ENCODE results near the gene TGM3.

Gene TGM3

DNA sequence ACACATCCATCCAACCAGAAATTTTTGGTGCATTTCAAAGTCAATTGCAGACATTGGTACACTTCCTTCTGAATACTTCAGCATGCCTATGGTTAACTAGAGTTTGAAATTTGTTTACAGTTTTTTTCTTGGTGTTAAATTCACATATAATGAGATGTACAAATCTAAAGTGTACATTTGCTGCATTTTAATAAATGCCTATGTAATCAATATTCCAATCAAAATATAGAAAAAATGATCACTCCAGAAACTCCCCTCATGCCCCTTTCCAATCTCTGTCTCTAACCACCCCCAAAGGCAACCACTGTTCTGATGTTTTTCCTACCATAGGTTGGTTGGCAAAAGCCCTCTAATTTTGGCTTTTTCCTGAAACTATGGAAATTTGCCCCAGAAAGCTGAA is 77.3 kb downstream of the TGM3 start:
- no peak for TF ChIP-seq ZSCAN16 (tag by site-specific recombination; IDR thresholded peaks at IDR 0.05)
- no peak for TF ChIP-seq ZNF24 (tag by site-specific recombination; IDR thresholded peaks at IDR 0.05)
- TF ChIP-seq ZFP69B (tag by site-specific recombination; IDR thresholded peaks at IDR 0.05): no peak
- no peak for TF ChIP-seq ZNF239 (tag by site-specific recombination; IDR thresholded peaks at IDR 0.05)
- TF ChIP-seq ZNF76 (tag by site-specific recombination; IDR thresholded peaks at IDR 0.05; ENCODE audit: borderline replicate concordance, low read depth): no peak
- no peak for TF ChIP-seq KLF16 (tag by site-specific recombination; IDR thresholded peaks at IDR 0.05)
- no peak for TF ChIP-seq ZNF266 (tag by site-specific recombination; IDR thresholded peaks at IDR 0.05; ENCODE audit: low read depth)
- no peak for TF ChIP-seq KLF9 (tag by site-specific recombination; IDR thresholded peaks at IDR 0.05; ENCODE audit: low read depth)
- TF ChIP-seq, protein P1, sequence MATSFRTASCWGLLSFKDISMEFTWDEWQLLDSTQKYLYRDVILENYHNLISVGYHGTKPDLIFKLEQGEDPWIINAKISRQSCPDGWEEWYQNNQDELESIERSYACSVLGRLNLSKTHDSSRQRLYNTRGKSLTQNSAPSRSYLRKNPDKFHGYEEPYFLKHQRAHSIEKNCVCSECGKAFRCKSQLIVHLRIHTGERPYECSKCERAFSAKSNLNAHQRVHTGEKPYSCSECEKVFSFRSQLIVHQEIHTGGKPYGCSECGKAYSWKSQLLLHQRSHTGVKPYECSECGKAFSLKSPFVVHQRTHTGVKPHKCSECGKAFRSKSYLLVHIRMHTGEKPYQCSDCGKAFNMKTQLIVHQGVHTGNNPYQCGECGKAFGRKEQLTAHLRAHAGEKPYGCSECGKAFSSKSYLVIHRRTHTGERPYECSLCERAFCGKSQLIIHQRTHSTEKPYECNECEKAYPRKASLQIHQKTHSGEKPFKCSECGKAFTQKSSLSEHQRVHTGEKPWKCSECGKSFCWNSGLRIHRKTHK (tag by site-specific recombination; IDR thresholded peaks at IDR 0.05): no peak
- no peak for TF ChIP-seq ZNF274 (IDR thresholded peaks at IDR 0.05; ENCODE audit: low read length)
- no peak for TF ChIP-seq ZNF274 (tag by site-specific recombination; IDR thresholded peaks at IDR 0.05; ENCODE audit: borderline replicate concordance)
- no peak for TF ChIP-seq ZNF707 (tag by site-specific recombination; IDR thresholded peaks at IDR 0.05)
- TF ChIP-seq, protein P2, sequence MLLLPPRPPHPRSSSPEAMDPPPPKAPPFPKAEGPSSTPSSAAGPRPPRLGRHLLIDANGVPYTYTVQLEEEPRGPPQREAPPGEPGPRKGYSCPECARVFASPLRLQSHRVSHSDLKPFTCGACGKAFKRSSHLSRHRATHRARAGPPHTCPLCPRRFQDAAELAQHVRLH (tag by site-specific recombination; IDR thresholded peaks at IDR 0.05): no peak
- TF ChIP-seq SETDB1 (IDR thresholded peaks at IDR 0.05; ENCODE audit: insufficient read length, low read length): no peak
- TF ChIP-seq ZNF670 (tag by site-specific recombination; IDR thresholded peaks at IDR 0.05; ENCODE audit: low read depth): no peak
- TF ChIP-seq, protein P3, sequence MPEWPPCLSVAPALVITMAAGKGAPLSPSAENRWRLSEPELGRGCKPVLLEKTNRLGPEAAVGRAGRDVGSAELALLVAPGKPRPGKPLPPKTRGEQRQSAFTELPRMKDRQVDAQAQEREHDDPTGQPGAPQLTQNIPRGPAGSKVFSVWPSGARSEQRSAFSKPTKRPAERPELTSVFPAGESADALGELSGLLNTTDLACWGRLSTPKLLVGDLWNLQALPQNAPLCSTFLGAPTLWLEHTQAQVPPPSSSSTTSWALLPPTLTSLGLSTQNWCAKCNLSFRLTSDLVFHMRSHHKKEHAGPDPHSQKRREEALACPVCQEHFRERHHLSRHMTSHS (tag by site-specific recombination; IDR thresholded peaks at IDR 0.05): no peak
- no peak for TF ChIP-seq ZNF433 (tag by site-specific recombination; IDR thresholded peaks at IDR 0.05; ENCODE audit: low read depth)
- Histone ChIP-seq H3K36me3 (ENCODE audit: control insufficient read depth in 2 of 2, insufficient read depth in 1 of 2, low read length in 2 of 2) (no peaks in the 10 kb centered on the region), H3K4me3 (ENCODE audit: low read depth, low read length) (no peak overlapping the region), H3K4me1 (ENCODE audit: control insufficient read depth, insufficient read depth, low read length) (no peaks in the 10 kb centered on the region), H3K27ac (ENCODE audit: extremely low read depth, low read depth, low read length) (no peak overlapping the region), H3K9me3 (ENCODE audit: control insufficient read depth, insufficient read depth, low read depth, low read length) (no peaks in the 10 kb centered on the region)
- ChIA-PET CTCF (interaction anchor here (1.8 kb wide), 1 partner anchor 14 kb away, joined by 6 read pairs; no protein-coding TSS in a partner anchor), POLR2A (no interaction called here)

DNA sequence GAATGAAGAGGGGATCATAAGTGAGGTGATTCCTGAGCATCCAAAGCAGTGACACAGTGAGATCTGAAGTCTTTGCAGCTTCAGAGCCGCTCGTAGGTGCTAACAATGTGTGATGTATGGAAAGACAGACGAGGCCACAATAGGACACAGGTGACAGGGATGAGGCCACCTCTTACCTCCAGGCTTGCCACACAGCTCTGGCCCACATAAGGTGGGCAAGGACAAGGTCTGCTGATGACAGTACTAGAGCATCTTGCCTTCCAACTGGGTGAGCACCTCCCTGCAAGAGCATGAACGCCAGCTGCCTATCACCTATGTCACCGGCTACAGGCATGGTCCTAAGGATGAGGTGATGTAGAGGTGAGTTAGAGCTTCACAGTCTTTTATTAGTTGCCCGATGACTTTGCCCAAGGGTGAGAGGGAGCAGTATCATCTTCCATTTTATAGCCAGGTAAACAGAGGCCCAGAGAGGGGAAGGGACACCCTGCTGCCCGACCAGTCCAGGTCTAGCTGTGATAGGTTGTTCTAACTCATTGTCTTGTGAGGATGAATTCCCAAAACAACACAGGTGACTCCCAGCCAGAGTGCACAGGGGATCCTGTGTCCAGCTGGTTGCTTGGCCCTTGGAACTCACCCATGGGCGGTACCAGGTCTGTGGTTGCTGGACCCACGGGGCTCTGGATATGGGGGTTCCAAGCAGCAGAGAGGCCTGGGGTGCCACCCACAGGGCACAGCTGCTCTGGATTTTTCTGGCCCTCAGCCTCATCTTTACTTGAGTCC is 78.7 kb downstream of the TGM3 start:
- POLR2A ChIA-PET: no interaction called here
- CTCF ChIA-PET: interaction anchor here (0.8 to 5.7 kb wide), 2 partner anchors 13 to 238 kb away, joined by 4 to 35 read pairs; no protein-coding TSS in a partner anchor
- Histone ChIP-seq H3K27ac (ENCODE audit: extremely low read depth, low read depth, low read length) (no peak overlapping the region), H3K4me1 (ENCODE audit: control insufficient read depth, insufficient read depth, low read length) (no peaks in the 10 kb centered on the region), H3K36me3 (ENCODE audit: control insufficient read depth in 2 of 2, insufficient read depth in 1 of 2, low read length in 2 of 2) (no peaks in the 10 kb centered on the region), H3K9me3 (ENCODE audit: control insufficient read depth, insufficient read depth, low read depth, low read length) (no peaks in the 10 kb centered on the region), H3K4me3 (ENCODE audit: low read depth, low read length) (no peak overlapping the region)
- TF ChIP-seq REPIN1 (tag by site-specific recombination; IDR thresholded peaks at IDR 0.05; ENCODE audit: low read depth): no peak
- TF ChIP-seq ZNF366 (tag by site-specific recombination; conservative IDR thresholded peaks at IDR 0.05): no peak
- TF ChIP-seq ZNF169 (tag by site-specific recombination; IDR thresholded peaks at IDR 0.05): no peak
- TF ChIP-seq, protein P4, sequence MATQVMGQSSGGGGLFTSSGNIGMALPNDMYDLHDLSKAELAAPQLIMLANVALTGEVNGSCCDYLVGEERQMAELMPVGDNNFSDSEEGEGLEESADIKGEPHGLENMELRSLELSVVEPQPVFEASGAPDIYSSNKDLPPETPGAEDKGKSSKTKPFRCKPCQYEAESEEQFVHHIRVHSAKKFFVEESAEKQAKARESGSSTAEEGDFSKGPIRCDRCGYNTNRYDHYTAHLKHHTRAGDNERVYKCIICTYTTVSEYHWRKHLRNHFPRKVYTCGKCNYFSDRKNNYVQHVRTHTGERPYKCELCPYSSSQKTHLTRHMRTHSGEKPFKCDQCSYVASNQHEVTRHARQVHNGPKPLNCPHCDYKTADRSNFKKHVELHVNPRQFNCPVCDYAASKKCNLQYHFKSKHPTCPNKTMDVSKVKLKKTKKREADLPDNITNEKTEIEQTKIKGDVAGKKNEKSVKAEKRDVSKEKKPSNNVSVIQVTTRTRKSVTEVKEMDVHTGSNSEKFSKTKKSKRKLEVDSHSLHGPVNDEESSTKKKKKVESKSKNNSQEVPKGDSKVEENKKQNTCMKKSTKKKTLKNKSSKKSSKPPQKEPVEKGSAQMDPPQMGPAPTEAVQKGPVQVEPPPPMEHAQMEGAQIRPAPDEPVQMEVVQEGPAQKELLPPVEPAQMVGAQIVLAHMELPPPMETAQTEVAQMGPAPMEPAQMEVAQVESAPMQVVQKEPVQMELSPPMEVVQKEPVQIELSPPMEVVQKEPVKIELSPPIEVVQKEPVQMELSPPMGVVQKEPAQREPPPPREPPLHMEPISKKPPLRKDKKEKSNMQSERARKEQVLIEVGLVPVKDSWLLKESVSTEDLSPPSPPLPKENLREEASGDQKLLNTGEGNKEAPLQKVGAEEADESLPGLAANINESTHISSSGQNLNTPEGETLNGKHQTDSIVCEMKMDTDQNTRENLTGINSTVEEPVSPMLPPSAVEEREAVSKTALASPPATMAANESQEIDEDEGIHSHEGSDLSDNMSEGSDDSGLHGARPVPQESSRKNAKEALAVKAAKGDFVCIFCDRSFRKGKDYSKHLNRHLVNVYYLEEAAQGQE (tag by site-specific recombination; IDR thresholded peaks at IDR 0.05): no peak
- TF ChIP-seq ZNF785 (tag by site-specific recombination; IDR thresholded peaks at IDR 0.05): no peak
- TF ChIP-seq TCF7L2 (IDR thresholded peaks at IDR 0.05; ENCODE audit: borderline replicate concordance, low read depth, low read length): no peak
- TF ChIP-seq ZNF211 (tag by site-specific recombination; IDR thresholded peaks at IDR 0.05; ENCODE audit: low read depth): no peak
- no peak for TF ChIP-seq ZNF24 (tag by site-specific recombination; IDR thresholded peaks at IDR 0.05)

All from HEK293 (cell line).